GOT3 (cell line): Measurements from ENCODE around the gene RDH13.

Experiments
- DNase-seq: peaks from one replicate; lab custom pipeline; 2025; ENCODE audit warnings: mixed read lengths; lab: John Stamatoyannopoulos, UW

RDH13 gene

DNA sequence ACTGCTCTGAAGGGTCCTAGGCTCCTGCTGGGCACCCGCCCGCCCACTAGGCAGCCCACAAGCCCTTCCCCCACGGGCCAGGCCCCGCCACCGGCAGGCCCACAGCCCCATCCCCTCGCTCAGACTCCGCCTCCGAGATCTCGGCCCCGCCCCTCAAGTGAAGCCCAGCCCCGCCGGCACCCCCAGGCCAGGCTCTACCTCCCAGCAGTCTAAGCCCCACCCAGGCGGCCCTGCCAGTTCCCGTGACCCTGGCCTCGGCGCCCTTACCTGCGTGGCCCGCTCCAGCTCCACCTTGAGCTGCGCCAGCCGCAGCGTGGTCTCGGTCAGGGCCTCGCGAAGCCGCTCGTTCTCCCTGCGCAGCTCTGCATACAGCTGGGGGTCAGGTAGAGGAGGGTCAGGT lies 29.0 kb upstream of the RDH13 start:
- DNase-seq: no peak

DNA sequence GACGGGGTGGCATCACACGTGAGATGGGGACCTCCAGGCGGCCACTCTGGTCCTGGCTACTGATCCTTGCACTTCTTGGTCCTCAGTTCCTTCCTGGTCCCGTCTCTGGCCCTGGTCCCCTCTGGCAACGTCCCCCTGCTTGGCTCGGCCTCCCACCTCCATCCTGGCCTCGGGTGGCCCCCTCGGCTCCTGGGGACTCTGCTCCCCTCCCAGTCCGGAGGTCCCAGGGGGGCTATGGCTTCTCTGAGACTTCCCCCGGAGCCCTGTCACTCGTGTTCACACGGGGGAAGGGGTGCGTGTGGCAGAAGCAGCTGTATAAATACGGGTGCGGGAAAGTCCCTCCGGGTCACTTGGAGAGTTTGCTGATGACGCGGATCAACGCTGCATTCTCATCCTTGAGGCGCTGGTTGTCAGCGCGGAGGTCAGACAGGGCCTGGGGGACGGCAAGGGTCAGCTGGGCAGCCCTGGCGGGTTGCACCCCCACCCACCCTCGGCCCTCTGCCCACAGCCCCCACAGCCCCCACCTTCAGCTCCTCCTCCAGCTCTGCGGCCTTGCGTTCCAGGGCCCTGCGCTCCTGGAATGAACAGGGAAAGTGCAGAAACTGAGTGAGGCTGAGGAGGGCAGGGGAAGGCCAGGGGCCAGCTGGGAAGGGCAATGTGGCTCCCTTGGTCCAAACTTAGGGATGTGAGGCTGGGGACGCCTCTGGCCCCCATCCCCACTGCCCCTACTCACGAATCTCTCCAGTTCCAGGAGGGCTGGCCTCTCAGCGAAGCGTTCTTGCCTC lies 28.4 kb upstream of the RDH13 start:
- no peak for DNase-seq

DNA sequence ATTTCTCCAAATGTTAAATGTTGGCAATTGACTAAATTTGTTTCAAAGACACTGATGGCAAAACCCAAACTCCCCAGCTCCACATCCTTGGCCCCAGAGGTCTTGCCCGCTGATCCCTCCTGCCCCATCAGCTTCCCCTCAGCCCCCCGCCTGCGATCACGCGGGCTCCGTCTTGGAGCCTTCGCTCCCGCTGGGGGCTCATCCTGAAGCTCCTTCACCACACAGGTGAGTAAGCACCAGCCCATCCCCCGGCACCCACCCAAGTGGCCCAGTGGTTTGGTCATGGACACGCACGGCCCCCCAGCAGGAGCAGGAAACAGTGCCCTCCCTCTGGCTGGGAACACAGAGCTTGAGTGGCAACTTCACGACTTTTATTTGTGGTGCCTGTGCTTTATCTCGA lies 27.6 kb upstream of the RDH13 start:
- no peak for DNase-seq

DNA sequence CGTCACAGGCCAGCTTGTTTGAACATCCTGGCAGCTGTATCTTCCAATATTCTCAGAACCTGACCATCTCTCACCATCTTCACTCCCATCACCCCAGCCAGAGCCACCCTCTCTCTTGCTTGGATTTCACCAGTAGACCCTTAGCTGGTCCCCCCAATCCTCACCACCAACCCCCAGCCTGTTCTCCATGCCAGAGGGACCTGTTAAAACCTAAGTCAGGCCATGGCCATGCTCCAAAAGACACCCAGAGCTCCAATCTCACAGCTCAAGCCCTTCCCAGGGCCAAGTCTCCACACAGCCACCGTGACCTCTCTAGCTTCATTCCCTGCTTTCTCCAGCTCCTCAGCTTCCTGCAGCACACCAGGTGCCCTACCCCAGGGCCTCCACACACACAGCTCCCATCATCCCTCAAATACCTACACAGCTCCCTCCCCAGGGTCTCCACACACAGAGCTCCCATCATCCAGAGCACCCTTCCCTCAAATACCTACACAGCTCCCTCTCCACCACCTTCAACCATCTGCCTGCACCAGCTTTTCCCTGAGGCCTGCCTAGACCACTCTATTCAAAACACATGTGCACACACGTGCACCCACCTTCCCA lies 26.5 kb upstream of the RDH13 start:
- no peak for DNase-seq

DNA sequence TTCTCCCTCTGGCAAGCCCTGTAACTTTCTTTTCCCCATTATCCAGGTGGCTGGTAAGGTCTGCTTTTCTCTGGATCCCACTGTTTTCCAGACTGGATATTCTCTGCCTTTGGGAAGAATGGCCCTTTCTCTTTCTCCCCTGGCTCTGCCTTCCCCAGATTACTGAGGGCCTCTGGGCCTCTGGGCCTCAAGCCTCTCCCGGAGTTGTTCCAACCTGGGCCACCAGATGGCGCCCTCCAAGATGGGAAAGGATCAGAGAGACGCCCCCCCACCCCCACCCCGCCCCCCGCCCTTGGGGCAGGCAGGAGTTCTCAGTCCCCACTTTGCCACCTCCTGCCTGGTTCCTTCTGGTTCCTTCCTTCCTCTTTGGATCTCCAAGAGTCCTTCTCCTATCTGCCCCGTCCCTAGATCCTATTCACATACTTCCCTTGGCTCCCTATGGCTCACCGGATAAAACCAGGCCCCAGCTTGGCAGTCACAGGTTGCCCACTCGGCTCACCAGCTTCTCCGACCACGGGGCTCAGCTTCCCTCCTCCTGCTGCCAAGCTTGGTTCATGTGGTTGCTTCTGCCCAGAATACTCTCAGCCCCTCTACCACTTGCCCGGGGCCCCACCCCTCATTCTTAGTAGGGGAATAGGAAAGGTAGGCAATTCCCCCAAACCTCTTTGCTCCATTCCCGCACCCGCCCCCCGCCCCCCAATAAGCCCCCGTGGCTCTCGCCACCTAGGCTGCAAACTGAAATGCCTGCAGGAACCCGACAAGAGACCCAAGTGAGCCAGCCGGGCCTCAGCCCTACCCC lies 25.8 kb upstream of the RDH13 start:
- DNase-seq: no peak

- no peak for DNase-seq
Measured at GRCh38 chr19:55088021-55088451, 25.1 kb upstream of the RDH13 start.

DNA sequence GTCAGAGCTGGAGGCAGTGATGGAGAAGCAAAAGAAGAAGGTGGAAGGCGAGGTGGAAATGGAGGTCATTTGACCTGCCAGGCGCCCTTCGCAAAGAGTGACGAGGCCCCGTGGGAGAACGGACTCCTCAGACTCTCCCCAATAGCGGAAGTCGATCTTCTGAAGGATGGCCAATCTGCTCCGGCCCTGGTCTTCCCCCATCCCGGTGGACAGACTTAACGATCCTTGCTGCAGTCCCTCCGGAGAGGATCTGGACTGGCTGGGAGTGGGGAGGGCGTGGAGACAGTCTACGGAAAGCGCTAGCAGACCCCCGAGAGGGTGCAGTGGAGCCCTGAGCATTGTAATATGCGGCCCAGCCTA lies 24.6 kb upstream of the RDH13 start:
- DNase-seq: no peak

- DNase-seq: peak; percentile 45
Measured at GRCh38 chr19:55086730-55087541, 24.0 kb upstream of the RDH13 start.

DNA sequence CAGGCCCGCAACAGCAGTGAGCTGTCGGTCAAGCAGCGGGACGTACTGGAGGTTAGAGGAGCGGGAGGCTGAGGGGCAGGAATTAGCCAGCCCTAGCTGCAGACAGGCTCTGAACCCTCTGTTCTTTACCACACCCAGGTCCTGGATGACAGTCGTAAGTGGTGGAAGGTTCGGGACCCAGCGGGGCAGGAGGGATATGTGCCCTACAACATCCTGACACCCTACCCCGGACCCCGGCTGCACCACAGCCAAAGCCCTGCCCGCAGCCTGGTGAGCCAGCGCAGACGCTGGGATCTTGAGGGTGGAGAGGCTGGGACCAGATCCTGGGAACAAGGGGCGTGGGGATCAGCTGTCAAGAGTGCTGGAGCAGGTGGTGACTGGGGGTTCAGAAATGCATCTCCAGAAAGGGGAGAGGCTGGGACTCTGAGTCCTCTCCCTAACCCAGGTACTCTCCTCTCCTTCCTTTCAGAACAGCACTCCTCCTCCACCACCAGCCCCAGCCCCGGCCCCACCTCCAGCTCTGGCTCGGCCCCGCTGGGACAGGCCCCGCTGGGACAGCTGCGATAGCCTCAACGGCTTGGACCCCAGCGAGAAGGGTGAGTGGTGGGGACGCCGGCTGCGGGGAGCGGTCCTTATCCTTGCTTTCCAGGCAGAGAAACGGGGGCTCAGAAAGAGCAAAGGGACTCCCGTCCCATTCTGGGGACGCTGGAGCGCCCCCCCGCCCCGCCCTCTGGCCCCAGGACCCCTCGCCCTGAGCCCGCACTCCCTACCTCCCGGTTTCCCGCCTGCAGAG lies 23.2 kb upstream of the RDH13 start:
- no peak for DNase-seq

DNA sequence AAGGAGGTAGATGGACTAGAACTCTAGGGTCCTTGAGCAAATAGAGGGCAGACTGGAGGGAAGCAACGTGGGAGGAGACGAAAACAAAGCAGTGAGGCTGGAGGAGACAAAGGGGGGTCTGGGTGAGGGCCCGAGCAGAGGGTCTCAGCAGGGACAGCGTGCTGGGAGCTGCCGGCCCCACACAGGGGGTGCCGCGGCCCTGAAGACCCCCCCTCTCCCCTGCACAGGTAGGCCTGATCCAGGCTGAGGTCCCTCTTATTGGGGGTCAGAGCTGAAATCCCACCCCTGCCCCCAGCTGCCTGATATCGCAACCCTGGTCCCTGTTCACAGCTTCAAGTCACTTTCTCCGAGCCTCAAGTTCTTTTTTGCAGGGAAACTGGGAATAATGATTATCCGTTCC lies 21.5 kb upstream of the RDH13 start:
- DNase-seq: no peak

- no peak for DNase-seq
Measured at GRCh38 chr19:55083004-55083850, 20.3 kb upstream of the RDH13 start.

- no peak for DNase-seq
Measured at GRCh38 chr19:55082020-55082851, 19.3 kb upstream of the RDH13 start.

GRCh38 chr19:55081770-55082019 lies 18.7 kb upstream of the RDH13 start:
- DNase-seq: no peak

GRCh38 chr19:55080968-55081769 lies 18.2 kb upstream of the RDH13 start:
- no peak for DNase-seq

GRCh38 chr19:55080121-55080967 lies 17.4 kb upstream of the RDH13 start:
- DNase-seq: no peak

- no peak for DNase-seq
Measured at GRCh38 chr19:55079400-55080038, 16.6 kb upstream of the RDH13 start.

DNA sequence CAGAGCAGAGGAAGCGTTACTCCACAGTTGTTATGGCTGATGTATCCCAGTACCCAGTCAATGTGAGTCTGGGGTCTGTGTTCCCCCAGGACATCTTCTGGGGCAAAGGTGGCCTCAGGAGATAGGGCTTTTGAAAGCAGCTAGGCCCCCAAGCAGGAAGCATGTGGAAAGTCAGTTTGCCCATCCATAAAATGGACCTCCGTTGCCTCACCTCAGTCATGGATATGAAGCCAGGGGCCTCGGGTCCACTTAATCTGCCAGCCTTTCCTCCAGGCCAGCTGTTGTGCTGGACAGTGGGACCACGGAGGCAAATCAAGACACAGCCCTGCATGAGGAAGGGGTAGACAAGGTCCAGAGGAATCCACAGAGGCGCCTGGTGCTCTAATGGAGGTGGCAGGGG lies 16.0 kb upstream of the RDH13 start:
- no peak for DNase-seq

DNA sequence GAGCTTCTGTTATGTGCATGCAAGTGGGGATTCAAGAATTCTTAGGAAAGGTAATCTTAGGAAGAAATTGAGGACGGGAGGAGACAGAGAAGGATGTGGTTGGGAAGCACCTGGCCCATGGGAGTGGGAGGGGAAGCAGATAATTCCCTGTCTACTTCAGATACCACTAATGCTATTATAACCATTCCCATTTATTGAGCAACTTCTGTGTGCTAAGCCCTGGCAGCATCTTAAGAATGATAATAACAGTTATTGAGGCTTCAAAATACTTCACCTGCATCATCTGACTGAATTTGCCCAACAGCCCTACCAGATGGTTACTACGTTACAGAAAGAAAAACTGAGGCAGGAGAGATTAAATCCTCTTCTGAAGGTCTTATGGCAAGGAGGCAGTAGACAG lies 14.2 kb upstream of the RDH13 start:
- no peak for DNase-seq
